Measurements from ENCODE around the gene OSBPL3.

DNA sequence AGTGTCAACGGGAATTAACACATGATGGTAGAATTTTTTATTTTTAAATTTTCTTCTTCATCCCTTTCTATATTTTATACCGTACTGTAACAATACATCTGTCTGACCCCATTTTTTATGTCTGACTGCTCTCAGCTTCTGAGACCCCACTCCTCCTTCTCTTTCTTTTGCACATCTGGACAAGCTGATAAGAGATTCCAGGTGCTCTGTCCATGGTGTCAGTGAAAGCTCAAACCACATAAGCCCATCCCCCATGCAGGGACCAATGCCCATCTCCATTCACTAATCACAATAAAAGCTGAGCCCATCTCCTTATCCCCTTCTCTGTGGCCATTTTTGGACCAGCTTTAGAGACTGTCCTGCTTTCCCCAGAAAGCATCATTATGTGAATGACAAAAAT, 231.5 kb downstream of the OSBPL3 start:
- TF ChIP-seq EP300 (IDR thresholded peaks at IDR 0.05), result no peak
- TF ChIP-seq CTCF (IDR thresholded peaks at IDR 0.05), result no peak

Data from sigmoid colon (tissue), 4 donors.